CD4-positive, alpha-beta T cell treated with Interleukin-15 for 4 hours (primary cell): ENCODE measurements around the gene PDE11A.
"Not testable (repeated sequence)": the region's sequence is repeated elsewhere in the genome, so short reads cannot be mapped to it uniquely, and the experiment has no call there.

ENCODE experiments used
- DNase-seq: peaks from one replicate; pipeline ENCODE4 v3.0.0-alpha.2; 2020; ENCODE audit warnings: low spot score

PDE11A gene

DNA sequence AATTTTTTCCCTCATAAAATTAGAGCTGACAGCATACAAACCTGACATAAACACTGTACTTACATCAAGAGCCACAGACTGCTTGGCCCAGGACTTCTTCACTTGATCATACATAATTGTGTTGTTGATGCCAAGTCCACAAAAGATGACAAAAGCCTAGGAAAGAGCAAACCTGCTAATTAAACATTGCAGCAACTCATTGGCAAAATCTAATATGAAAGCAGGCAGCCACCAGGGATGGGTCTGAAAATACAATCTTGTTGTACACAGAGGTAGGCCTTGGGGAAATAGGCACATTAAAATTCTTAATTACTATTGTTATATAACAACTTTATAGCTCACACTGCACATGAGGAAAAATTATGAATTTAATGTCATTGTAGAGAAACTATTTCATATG lies 255.8 kb downstream of the PDE11A start:
- no peak for DNase-seq

DNA sequence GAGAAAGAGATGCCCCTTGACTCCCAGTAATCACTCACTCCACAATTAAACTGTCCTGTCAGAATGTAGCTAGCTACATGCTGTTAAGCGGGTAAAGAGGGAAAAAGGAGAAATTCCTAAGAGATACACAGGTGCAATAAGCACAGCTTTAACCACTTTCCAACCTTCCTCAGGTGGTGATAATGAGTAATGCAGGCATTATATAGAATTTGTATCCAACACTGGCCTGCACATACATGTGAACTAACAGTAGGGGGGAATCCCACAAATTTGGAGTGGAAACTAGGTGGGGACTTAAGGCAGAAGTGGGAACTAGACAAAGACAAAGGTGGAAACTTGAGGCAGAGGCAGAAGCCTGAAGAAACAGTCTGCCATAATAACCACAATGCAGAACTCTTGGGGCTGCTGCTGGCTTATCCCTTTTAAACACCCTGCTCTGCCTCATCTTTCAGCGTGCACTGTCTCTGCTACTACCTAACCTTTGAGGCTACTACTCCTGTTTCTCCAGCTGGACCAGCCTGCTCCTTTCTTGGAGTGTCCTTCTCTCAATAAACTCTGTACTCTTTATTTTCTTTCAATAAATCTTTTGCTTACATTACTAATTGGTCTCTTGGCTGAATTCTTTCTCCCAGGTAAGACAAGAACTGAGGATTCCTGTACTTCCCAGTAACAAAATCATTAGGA lies 259.7 kb downstream of the PDE11A start:
- no peak for DNase-seq

DNA sequence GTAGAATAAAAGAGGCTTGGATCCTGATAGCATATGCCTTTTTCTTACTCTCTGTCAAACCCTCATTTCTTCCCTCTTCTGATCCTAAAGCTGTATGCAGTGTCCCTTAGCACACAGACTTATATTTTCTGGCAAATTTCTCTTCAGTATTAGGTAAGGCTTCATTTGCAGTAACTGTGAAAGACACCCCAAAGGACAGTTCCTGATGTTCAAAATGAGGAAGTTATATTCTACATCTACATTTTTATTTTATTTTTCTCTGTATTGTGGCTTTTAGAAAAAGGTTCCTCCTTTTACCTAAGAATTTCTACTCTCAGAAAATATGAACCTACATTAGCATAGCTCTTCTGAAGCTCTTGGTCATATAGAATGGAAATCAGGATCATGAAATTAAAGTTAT lies 261.7 kb downstream of the PDE11A start:
- DNase-seq, result no peak

DNA sequence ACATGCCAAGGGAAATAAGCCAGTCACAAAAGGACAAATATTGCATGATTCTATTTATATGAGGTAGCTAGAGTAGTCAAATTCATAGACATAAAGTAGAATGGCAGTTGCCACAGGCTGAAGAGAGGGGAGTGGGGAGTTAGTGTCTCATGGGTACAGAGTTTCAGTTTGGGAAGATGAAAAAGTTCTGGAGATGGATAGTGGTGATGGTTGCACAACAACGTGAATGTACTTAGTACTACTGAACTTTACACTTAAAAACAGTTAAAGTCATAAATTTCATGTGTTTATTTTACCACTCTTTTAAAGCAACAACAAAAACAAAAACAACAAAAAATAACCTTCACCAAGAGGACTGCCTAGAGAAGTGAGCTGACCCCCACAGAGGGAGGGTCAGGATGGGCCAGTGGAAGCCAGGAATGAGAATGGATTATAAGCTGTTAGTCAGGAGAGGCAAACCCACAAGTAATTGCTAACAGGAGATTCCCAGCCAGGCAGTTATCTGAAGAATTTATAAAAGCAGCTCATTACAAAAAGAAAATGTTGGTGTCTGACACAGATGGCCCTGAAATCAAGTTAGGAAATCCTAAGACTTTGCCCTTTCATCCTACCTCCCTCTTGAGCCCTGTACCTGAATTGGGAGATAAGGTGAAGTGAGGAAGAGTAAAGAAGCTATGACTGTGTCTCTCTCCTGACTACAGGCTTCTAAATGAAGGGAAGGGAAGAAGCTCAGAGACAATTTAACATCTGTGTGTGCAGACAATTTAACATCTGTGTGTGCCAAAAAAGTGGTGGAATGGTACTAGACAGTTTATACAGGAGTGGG lies 263.4 kb downstream of the PDE11A start:
- DNase-seq, result no peak

DNA sequence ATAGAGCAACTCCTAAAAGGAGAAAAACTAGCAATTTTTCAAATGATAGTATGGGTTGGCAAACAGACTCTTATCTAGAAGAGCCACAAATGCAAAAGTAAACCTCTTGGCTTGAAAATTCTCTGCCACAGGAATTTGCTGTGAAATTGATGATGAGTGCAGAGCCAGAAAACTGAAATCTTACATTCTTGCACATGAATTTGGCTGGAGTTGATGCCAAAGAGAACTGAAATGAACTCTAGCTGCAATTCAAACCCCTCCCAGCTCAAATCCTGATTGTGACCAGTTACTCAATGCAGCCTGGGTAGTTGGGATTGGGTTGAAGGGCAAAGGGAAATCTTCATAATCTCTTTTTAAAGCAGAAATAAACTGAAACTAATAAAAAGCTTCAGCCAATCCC lies 266.6 kb downstream of the PDE11A start:
- DNase-seq, result no peak

DNA sequence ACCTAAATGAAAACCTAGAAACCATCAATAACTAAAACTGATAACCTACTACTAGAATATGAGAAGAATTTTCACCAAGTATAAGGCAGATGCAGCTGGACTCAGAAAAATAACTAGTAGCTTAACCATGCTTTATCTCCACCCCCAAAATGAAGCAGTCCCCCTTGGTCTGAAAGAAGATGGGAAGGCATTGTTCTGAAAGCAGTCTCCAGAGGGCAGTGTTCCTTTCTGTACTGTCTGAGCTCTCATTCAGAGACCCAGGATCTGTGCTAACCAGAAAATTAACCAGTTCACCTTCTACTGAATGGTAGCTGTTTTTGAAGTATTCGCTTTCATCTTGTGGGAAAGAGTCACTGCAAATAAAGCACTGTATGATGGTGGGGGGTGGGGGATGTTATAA lies 273.0 kb downstream of the PDE11A start:
- DNase-seq, result no peak

DNA sequence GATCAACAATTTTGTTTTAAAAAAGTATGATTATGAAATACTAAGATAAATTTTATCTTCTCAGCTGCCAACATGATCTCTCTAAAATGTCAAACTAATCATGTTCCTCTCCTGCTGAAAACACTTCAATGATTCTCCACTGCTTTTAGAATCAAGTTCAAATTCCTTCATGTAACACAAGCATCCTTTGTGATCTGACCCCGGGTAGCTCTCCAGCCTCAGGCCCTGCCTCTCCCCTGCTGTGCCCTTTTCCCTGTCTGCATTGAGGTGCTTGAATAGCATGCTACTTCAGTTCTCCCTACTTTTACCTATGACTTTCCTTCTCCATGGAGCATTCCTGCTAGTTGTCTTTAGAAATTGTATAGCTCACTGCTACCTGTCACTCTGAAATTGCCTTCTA lies 274.8 kb downstream of the PDE11A start:
- DNase-seq, result no peak

DNA sequence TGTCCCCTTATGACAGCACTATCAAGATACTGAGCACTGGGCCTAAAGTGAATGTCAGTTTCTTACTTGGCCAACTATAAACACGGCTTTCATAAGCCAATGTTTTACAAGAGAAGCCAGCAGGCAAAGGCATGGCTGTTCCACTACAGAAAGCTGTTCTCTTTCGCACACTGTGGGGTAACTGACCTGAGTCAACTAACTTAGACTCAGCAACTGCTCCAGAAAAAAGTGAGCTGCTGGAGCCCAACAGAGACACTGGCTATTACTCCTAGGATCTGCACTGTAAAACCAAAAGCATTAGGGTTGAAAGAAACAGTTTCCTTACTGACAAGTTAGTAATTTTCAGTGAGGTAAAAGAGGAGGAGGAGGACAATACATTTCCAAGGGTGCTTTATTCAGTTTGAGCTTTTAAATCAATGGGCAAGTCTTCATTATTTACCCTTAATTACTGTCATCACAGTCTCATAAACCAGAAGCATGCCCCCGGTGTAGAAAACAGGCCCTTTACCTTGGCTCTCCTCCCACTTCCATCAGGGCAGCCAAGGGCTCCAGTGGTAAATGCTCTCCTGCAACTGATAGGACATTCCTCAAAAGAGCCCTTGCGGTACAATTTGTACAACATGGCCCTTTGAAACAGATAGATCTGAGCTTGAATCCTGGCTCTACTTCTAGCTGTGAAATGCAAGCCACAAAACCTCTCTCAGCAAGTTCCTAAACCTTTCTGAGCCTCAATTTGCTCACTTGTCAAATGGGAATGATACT lies 275.7 kb downstream of the PDE11A start:
- no peak for DNase-seq

DNA sequence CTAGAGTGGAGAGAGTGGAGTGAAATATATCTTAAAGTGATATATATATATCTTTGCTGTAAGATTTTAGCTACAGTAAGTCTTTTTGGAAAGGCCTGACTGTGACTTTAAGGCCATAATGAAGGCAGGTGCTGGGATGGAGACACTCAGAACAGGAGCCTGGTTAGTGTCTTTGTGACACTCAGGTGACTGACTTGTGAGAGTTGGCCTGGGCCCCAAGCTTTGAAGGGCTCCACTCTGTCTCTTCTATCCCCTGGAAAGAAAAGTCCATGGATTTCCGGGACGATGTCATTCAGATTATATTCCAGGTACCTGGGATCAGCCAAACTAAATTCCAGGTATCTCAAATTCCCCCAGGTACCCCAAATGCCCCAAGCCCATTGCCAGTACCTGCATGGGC lies 276.6 kb downstream of the PDE11A start:
- no peak for DNase-seq

DNA sequence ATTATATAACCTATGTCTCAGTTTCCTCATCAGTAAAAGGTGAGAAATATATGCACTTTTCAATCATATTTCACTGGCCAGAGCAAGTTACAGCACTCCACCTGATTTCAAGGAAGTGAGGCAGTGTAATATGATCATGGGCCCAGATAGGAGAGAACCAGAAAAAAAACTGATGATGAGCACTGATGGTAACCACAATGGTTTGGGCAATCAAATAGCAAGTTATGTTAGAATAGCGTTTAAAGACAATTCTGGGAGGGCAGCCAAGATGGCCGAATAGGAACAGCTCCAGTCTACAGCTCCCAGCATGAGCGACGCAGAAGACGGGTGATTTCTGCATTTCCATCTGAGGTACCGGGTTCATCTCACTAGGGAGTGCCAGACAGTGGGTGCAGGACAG lies 287.4 kb downstream of the PDE11A start:
- not testable (repeated sequence) for DNase-seq

DNA sequence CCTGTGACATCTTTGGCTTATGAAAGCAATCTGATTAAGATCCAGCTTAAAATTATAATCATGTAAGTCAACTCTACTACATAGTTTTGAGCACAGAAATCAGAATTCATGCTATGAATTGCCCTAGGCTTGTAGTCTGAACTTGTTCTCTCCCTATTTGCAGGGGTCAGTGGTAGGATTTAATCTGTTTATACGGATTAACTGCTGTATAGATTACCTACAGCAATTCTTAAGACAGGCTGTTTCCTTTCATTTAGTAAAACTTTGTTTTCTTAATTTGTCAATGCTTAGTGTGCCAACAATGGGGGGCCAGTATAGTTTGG lies 287.9 kb downstream of the PDE11A start:
- DNase-seq, result no peak

DNA sequence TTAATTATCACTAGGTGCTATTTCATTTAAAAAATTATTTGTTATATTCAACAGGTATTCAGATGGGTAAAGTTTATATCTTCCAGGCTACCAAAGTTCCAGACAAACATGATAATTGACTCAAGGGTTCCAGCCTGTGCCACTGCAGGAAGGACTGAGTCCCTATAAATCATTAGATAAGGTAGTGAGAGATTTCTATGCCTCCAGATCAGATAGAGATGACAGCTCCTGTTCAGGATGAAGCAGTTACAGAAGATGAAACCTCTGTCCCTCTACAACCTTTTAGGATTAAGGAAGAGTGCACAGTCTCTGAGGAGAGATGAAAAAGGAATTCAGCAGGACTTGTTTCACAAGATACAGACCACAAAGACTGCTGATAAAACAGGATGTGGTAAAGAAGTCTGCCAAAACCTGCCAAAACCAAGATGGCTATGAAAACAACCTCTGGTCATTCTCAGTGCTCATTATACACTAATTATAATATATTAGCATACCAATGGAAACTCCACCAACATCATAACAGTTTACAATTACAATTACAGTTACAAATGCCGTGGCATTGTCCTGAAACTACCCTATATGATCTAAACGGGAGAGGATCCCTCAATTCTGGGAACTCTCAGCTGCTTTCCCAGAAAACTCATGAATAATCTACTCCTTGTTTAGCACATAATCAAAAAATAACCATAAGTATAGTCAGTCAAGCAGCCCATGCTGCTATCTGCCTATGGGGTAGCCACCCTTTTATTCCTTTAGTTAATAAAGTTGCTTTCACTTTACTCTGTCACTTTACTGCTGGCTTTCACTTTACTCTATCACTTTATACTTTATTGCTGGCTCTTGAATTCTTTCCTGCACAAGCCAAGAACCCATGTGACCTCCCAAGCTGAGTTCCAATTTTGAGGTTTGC lies 288.5 kb downstream of the PDE11A start:
- peak; percentile 19 for DNase-seq

DNA sequence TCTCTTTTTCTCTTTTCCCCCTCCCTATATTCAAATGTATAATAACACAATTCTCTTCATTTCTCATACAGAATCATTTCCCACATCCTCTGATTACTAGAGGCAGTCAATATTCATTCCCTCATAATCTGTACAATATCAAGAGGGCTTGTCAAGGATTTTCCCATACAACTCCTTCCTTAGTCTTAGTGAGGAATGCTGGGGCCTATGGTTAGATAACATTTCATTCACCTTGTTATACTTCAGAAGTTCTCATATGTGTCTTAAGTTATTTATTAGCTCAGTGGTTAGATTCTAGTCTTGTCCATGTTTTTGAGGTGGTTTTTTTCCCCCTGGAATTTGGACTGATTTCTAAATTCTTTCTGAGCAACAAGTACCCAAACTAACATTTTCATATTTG lies 289.5 kb downstream of the PDE11A start:
- no peak for DNase-seq

DNA sequence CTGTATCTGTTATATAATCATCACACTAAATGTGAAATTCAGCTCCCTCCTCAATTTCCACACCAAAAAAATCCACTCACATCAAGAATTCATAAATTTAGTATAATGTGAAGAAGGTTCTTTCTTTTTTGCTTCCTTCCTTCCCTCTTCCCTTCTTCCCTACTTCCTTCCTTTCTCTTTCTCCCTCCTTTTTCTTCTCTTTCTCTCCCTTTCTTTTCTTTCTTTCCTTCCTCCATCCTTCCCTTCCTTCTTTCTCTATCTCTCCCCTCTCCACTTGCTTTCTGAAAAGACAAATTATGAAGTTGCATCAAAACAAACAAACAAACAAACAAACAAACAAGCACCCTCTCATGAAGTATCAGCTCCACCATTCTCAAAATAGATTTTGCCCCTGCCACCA lies 290.0 kb downstream of the PDE11A start:
- no peak for DNase-seq

DNA sequence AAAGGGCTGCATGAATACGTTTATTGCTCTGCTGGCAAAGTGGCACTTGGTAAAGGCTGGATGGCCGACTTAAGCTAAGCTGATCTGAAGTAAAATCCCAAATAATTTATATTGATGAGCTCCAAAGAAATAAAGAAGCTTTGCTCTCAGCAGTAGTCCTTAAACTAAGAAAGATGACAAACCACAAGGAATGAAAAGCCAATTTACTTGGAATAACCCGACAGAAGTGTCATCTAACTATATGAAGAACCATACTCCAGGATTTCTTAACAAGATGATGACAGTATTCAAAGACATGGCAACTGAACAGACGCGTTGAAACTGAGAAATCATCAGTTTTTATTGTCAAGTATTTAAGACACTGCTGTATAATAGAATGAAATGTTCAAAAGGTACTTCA lies 294.1 kb downstream of the PDE11A start:
- no peak for DNase-seq

DNA sequence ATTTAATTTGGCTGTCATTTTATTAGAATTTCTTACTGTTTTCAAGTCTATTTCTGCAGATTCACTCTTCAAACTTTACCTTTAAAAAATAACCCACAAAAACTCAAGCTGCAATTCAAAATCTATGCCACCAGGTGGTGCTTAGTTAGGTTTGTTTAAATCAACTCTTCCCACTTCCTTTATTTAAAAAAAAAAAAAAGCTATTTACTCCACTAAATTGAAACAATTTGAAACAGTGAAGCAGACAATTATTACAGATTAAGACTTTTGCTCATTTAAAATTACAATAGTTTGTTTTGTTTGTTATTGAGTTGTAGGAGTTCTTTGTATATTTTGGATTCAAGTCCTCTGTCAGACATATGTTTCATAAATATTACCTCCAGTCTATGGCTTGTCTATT lies 300.0 kb downstream of the PDE11A start:
- peak; percentile 34 for DNase-seq

DNA sequence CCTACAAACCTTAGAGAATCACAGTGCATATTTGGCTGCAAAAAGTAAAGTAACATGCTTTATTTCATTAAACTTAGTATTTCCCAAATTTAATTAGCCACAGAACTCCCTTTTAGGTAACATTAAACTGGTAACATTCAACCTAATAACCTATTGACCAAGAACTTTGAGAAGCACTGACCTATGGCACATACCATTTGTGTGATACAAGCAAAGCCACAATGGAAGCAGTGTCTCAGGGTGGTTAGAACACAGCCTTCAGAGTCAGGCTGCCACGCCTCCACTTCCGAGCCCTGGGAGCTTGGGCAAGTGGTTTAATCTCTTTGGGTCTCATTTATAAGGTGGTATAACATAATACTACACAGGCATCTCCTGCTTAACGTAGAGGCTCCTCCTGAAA lies 301.4 kb downstream of the PDE11A start:
- DNase-seq, result no peak

DNA sequence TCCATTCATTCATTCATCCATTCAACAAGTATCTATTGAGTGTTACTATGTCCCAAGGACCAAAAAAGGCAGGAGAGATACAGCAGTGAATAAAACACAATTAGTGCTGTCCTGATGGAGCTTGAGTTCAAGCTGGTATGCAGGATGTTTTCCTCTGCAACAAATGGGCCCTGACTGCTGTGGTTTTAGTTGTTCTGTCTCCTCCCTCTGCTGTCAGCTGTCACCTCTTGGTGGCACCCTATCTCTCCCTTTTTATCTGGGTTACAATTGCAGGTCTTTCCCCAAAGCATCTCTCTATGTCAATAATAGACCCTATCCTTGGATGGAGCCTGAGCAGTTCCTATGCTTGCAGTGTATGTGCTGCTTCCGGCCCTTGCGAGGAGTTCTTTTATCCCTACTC lies 304.8 kb downstream of the PDE11A start:
- DNase-seq, result no peak

DNA sequence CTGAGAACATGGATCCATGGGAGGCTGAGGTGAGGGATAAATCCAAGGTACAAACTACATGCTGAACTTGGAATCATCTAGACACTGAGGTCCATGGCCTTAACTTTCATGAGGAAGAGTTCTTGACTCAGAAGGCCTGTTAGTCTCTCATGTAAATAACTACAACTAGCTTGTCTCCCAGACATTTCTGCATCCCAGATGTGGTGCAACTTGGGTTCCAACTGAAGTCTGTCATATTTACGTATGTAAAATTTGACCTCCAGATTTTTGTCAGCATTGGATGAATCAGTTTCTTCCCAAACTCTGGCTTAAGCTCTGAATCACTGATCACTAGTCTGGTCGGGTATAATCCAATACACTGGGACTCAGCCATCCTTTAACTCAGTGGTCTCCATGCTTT lies 306.9 kb downstream of the PDE11A start:
- no peak for DNase-seq

DNA sequence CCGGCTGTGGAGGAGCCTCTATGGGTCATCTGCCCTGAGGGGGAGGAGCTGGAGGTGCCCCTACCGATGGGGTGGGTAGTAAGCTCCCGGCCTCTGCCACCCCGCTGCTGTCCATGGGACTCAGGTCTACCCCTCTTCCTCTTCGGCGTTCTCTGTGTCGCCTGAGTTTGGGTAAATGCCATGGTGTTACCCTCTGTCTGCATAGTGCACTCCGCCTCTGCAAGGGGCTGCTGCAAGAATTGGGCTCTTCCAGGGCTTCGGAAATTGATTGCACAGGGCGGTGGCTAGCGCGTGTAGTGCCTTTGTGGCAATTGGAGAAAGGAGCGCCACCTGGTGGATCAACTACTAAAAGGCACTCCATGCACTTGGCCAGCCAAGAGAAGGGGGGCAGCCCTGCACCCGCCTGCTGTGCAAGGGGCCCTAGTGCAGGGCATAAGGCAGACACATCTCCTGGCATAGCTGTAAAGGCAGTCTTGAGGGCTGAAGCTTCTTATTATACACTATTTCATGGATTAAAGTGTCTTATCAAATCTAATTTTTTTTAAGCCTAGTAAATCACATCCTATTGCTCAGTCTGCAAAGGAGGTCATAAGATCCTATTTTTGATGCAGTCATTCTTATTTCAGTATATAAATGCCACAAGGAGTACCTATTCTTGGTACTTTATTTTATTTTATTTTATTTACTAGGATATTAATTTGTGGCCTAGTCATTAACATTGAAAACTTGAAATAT lies 308.9 kb downstream of the PDE11A start:
- peak; percentile 70 for DNase-seq

DNA sequence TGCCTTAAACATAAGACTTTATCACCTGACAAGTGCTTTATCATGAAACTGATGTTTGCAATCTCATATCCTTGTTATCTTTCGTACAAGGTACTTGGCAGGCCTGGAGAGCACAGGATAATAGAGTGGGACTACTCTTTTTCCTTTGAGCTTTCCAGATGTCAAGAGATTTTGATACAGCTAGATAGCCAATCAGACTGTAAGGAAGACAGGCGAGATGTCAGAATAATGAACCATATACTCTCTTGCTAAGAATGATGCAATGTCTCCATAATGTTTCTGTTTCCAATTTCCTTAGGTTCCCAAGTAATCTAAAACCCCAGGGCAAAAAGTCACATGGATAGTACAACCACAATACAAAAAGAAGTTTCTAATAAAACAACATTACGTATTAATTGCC lies 313.1 kb downstream of the PDE11A start:
- DNase-seq, result no peak
